ENCODE data around the gene DLGAP1.

The DLGAP1 gene

DNA sequence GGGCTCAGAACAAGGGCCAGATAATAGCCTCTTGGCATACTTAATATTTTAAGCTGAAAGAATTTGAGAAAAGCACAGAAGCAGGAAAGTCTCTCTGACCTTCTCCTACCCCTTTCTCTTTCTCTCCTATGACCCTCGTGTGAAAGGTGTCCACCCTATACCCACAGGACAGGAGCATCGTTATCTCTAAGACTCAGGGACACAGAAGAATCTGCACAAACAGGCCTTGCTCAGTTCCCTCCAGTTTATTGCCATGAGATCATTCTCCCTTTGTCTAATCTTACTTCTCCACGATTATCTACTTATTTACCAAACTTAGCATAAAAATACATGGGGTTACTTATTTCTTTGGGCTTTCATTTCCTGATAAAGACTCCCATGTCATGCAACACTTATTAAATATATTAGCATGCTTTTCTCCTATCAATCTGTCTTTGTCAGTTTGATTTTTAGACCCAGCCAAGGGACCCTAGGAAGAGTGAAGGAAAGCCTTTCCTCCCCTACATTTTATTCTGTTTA, 370.7 kb downstream of the DLGAP1 start:
- Histone ChIP-seq H3K27me3 (ENCODE audit: control insufficient read depth, insufficient read depth, low read length) (no peaks in the 10 kb centered on the region), H3K36me3 (ENCODE audit: control insufficient read depth, insufficient read depth, low read length) (no peaks in the 10 kb centered on the region), H3K9me3 (ENCODE audit: control insufficient read depth, low read length) (no peaks in the 10 kb centered on the region), H3K9ac (ENCODE audit: low read length) (no peak overlapping the region), H3K4me1 (ENCODE audit: control insufficient read depth, insufficient read depth, low read length) (no peaks in the 10 kb centered on the region), H3K4me3 (ENCODE audit: low read length) (no peak overlapping the region)

DNA sequence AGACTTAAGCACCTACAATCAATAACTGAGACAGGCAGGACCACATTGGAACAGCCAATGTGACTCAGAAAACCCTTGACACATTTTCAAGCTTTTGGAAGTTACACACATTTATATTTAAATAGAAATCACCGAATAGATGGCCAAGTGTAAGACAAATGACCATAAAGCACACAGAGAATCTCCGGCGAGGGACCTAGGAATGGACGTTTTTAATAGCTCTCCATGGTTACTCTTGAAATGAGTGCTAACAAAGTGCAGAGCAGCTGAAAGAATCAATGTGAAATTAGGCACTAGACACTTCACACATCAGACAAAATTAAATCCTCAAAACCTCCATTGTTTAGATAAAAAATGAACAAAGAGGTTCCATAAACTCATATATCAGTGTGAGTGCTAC, 376.9 kb downstream of the DLGAP1 start:
- H3K27me3 ChIP-seq (ENCODE audit: control insufficient read depth, insufficient read depth, low read length), result no peaks in the 10 kb centered on the region
- H3K36me3 ChIP-seq (ENCODE audit: control insufficient read depth, insufficient read depth, low read length), result no peaks in the 10 kb centered on the region
- H3K4me1 ChIP-seq (ENCODE audit: control insufficient read depth, insufficient read depth, low read length), result no peaks in the 10 kb centered on the region
- no peak overlapping the region for H3K4me3 ChIP-seq (ENCODE audit: low read length)
- no peaks in the 10 kb centered on the region for H3K9me3 ChIP-seq (ENCODE audit: control insufficient read depth, low read length)
- H3K9ac ChIP-seq (ENCODE audit: low read length), result no peak overlapping the region

- no peaks in the 10 kb centered on the region for H3K36me3 ChIP-seq (ENCODE audit: control insufficient read depth, insufficient read depth, low read length)
- no peaks in the 10 kb centered on the region for H3K9me3 ChIP-seq (ENCODE audit: control insufficient read depth, low read length)
- H3K27me3 ChIP-seq (ENCODE audit: control insufficient read depth, insufficient read depth, low read length), result no peaks in the 10 kb centered on the region
- H3K4me3 ChIP-seq (ENCODE audit: low read length), result no peak overlapping the region
- H3K4me1 ChIP-seq (ENCODE audit: control insufficient read depth, insufficient read depth, low read length), result no peaks in the 10 kb centered on the region
- no peak overlapping the region for H3K9ac ChIP-seq (ENCODE audit: low read length)
Measured at GRCh38 chr18:4077721-4078120, 377.4 kb downstream of the DLGAP1 start.

- H3K9ac ChIP-seq (ENCODE audit: low read length), result no peak overlapping the region
Measured at GRCh38 chr18:4077204-4077603, 377.9 kb downstream of the DLGAP1 start.

GRCh38 chr18:4074647-4075046, 380.5 kb downstream of the DLGAP1 start:
- Histone ChIP-seq H3K27me3 (ENCODE audit: control insufficient read depth, insufficient read depth, low read length) (no peaks in the 10 kb centered on the region), H3K4me3 (ENCODE audit: low read length) (no peak overlapping the region), H3K36me3 (ENCODE audit: control insufficient read depth, insufficient read depth, low read length) (no peaks in the 10 kb centered on the region), H3K9ac (ENCODE audit: low read length) (no peak overlapping the region), H3K4me1 (ENCODE audit: control insufficient read depth, insufficient read depth, low read length) (no peaks in the 10 kb centered on the region), H3K9me3 (ENCODE audit: control insufficient read depth, low read length) (no peaks in the 10 kb centered on the region)

More at GRCh38 chr18:4077204-4077603, 377.9 kb downstream of the DLGAP1 start:
- Histone ChIP-seq H3K4me3 (ENCODE audit: low read length) (no peak overlapping the region), H3K4me1 (ENCODE audit: control insufficient read depth, insufficient read depth, low read length) (no peaks in the 10 kb centered on the region), H3K27me3 (ENCODE audit: control insufficient read depth, insufficient read depth, low read length) (no peaks in the 10 kb centered on the region), H3K9me3 (ENCODE audit: control insufficient read depth, low read length) (no peaks in the 10 kb centered on the region), H3K36me3 (ENCODE audit: control insufficient read depth, insufficient read depth, low read length) (no peaks in the 10 kb centered on the region)

- H3K9me3 ChIP-seq (ENCODE audit: control insufficient read depth, low read length), result no peaks in the 10 kb centered on the region
- no peaks in the 10 kb centered on the region for H3K36me3 ChIP-seq (ENCODE audit: control insufficient read depth, insufficient read depth, low read length)
- no peak overlapping the region for H3K9ac ChIP-seq (ENCODE audit: low read length)
- H3K4me3 ChIP-seq (ENCODE audit: low read length), result no peak overlapping the region
- no peaks in the 10 kb centered on the region for H3K4me1 ChIP-seq (ENCODE audit: control insufficient read depth, insufficient read depth, low read length)
- H3K27me3 ChIP-seq (ENCODE audit: control insufficient read depth, insufficient read depth, low read length), result no peaks in the 10 kb centered on the region
Measured at GRCh38 chr18:4069183-4069582, 385.9 kb downstream of the DLGAP1 start.

GRCh38 chr18:4068552-4069158, 386.5 kb downstream of the DLGAP1 start:
- Histone ChIP-seq H3K27me3 (ENCODE audit: control insufficient read depth, insufficient read depth, low read length) (no peaks in the 10 kb centered on the region), H3K36me3 (ENCODE audit: control insufficient read depth, insufficient read depth, low read length) (no peaks in the 10 kb centered on the region), H3K4me3 (ENCODE audit: low read length) (no peak overlapping the region), H3K4me1 (ENCODE audit: control insufficient read depth, insufficient read depth, low read length) (no peaks in the 10 kb centered on the region), H3K9me3 (ENCODE audit: control insufficient read depth, low read length) (no peaks in the 10 kb centered on the region), H3K9ac (ENCODE audit: low read length) (no peak overlapping the region)

DNA sequence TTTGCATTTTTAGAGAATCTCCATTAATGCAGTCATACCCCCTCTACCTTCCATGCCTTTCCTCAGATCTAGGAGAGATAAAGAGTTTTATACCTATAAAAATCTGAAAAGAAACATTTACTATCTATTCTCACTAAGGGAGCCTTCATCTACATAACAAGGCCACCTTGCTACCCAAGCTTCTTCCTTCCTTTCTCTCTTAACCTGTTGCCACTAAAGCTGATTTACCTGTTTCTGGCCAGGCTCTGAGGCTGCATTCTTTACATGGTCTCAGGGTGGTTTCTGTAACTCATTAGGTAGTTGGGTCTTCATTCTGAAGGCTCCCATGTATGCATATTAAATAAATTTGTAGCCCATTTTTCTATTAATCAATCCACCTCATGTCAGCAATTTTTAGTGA, 391.6 kb downstream of the DLGAP1 start:
- Histone ChIP-seq H3K9ac (ENCODE audit: low read length) (no peak overlapping the region), H3K4me1 (ENCODE audit: control insufficient read depth, insufficient read depth, low read length) (no peaks in the 10 kb centered on the region), H3K27me3 (ENCODE audit: control insufficient read depth, insufficient read depth, low read length) (no peaks in the 10 kb centered on the region), H3K36me3 (ENCODE audit: control insufficient read depth, insufficient read depth, low read length) (no peaks in the 10 kb centered on the region), H3K4me3 (ENCODE audit: low read length) (no peak overlapping the region), H3K9me3 (ENCODE audit: control insufficient read depth, low read length) (no peaks in the 10 kb centered on the region)

GRCh38 chr18:4060427-4061281, 394.5 kb downstream of the DLGAP1 start:
- H3K27me3 ChIP-seq (ENCODE audit: control insufficient read depth, insufficient read depth, low read length), result no peaks in the 10 kb centered on the region
- no peaks in the 10 kb centered on the region for H3K4me1 ChIP-seq (ENCODE audit: control insufficient read depth, insufficient read depth, low read length)
- no peak overlapping the region for H3K9ac ChIP-seq (ENCODE audit: low read length)
- no peak overlapping the region for H3K4me3 ChIP-seq (ENCODE audit: low read length)
- no peaks in the 10 kb centered on the region for H3K9me3 ChIP-seq (ENCODE audit: control insufficient read depth, low read length)
- H3K36me3 ChIP-seq (ENCODE audit: control insufficient read depth, insufficient read depth, low read length), result no peaks in the 10 kb centered on the region

DNA sequence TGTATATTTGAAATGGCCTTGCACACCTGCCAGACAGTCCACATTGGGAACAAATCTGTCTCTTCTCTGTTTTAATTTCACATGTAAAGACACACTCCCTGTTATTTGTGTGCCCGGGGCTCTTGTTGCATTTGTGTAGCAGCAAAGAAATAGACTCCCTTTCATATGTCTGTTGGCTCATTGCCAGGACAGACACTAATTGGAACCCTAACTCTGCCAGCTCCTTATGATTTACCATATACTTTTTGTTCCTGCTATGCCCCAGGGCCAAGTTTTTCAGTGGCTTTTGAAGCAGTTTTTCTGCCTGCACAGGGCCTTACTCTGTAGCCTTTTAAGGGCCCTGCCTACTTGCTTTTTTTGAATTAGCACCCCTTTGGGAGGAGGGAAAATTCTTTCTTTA, 396.9 kb downstream of the DLGAP1 start:
- H3K36me3 ChIP-seq (ENCODE audit: control insufficient read depth, insufficient read depth, low read length), result no peaks in the 10 kb centered on the region
- H3K9me3 ChIP-seq (ENCODE audit: control insufficient read depth, low read length), result no peaks in the 10 kb centered on the region
- no peaks in the 10 kb centered on the region for H3K4me1 ChIP-seq (ENCODE audit: control insufficient read depth, insufficient read depth, low read length)
- no peak overlapping the region for H3K4me3 ChIP-seq (ENCODE audit: low read length)
- no peak overlapping the region for H3K9ac ChIP-seq (ENCODE audit: low read length)
- no peaks in the 10 kb centered on the region for H3K27me3 ChIP-seq (ENCODE audit: control insufficient read depth, insufficient read depth, low read length)

DNA sequence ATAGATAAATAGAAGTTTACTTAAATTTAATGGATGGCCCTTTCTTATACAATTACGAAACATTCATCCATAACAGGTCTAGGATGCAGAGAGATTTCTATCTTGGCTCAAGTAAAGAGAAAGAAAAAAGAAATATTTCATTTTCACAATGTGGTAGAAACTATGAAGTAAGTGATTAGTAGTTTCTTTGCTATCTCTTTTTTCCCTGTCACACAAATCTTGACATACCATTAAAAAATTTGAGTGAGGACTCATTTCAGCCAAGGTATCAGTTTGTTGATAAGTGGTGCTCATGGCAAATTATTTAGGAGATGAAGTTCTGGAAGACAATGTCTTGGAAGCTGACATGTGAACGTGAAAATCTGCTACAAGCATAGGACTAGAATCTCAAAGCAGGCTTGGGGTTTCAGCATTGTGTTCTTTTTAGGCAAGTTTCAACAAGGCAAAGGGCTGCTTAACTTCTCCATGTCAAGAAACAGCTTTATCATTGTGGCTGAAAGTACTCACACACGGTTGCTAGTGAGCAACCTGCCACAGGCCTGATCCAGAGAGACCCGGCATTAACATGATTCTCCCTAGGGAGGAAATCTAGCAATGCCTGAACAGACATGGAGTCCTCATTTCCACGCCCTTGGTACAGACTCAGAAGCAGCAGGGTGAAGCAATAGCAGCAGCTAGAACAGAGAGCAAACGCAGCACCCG, 414.6 kb downstream of the DLGAP1 start:
- no peak overlapping the region for H3K4me3 ChIP-seq (ENCODE audit: low read length)
- H3K27me3 ChIP-seq (ENCODE audit: control insufficient read depth, insufficient read depth, low read length), result no peaks in the 10 kb centered on the region
- H3K9me3 ChIP-seq (ENCODE audit: control insufficient read depth, low read length), result no peaks in the 10 kb centered on the region
- H3K9ac ChIP-seq (ENCODE audit: low read length), result no peak overlapping the region
- H3K4me1 ChIP-seq (ENCODE audit: control insufficient read depth, insufficient read depth, low read length), result no peaks in the 10 kb centered on the region
- no peaks in the 10 kb centered on the region for H3K36me3 ChIP-seq (ENCODE audit: control insufficient read depth, insufficient read depth, low read length)

DNA sequence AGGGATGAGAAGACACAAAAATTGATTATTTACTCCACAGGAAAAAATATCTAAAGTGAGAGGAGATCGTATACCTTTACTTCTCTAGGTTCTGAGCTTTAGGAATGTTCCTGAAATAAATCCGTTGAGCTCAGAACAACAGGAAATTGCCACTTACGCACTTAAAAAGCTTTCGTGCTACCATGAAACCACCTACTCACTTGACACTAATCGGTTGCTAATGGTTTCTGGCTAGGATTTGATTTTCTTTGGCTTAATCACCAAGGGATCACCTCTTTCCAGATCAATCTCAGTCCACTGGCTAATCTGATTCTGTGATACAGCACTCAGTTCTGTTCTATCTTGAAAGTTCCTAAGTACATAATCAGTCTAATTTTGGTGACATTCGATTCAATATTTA, 419.6 kb downstream of the DLGAP1 start:
- Histone ChIP-seq H3K9ac (ENCODE audit: low read length) (no peak overlapping the region), H3K27me3 (ENCODE audit: control insufficient read depth, insufficient read depth, low read length) (no peaks in the 10 kb centered on the region), H3K4me1 (ENCODE audit: control insufficient read depth, insufficient read depth, low read length) (no peaks in the 10 kb centered on the region), H3K4me3 (ENCODE audit: low read length) (no peak overlapping the region), H3K36me3 (ENCODE audit: control insufficient read depth, insufficient read depth, low read length) (no peaks in the 10 kb centered on the region), H3K9me3 (ENCODE audit: control insufficient read depth, low read length) (no peaks in the 10 kb centered on the region)
